HL-60/S4 (cell line): Measurements from ENCODE around the gene CRB1.
"Not testable (repeated sequence)": the region's sequence is repeated elsewhere in the genome, so short reads cannot be mapped to it uniquely, and the experiment has no call there.

Experiments used
- in situ Hi-C: fragments of 300-500 bp; cut with MboI; formaldehyde crosslinking; loops from 2 replicates; pipeline ENCODE4 v1.14.3; 2022; ENCODE audit warnings: low sequenced_read_pairs

Gene CRB1

DNA sequence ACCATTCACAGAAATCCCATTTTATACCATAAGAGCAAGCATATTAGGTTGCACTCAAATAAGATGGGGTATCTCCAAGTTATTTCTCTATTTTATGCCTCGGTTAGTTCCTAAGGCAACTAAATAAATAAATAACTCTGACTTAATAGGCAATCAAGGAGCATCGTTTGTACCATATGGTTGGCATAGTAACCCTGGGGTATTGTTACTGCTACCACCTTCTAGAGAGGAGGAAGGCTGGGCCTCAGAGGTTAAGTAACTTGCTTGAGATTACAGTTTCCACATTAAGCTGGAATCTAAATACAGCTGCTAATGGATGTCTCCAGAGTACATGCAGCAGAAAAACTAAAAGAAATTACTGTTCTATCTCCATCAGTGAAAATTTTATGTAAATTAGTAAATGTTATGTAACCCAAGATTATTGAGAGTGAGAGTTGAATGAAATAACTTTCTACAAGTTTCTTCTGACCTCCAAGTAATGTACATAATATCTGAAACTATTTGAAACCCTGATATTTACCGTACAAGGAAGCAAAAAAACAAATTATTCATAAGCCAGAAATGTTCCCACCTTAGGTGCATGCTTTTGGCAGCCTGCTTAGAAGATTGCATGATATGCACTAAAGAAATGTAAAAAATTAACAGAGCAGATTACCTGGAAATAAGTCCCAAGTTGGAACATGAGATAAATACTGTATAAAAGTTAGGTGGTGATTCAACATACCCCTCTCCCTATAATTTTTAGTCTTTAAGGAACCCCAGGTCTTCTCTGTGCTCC, 127.0 kb downstream of the CRB1 start:
- in situ Hi-C loops: no loop called here

DNA sequence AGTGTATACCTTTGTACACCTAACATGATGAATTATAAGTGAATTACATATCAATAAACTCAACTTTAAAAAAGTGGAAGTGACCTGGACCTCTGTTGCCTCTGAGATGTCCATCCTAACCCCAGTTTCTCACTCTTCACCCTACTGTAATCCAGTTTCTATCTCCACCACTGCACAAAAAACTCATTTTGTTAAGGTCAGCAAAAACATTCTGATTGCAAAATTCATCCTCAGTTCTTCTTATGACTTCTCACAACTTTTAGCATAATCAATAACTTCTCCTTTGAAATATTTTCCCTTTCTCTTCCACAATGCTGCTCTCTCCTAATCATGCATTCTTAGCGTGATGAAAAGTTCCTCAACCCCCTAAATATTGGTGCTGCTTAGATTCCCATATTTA, 129.8 kb downstream of the CRB1 start:
- in situ Hi-C loops: no loop called here

DNA sequence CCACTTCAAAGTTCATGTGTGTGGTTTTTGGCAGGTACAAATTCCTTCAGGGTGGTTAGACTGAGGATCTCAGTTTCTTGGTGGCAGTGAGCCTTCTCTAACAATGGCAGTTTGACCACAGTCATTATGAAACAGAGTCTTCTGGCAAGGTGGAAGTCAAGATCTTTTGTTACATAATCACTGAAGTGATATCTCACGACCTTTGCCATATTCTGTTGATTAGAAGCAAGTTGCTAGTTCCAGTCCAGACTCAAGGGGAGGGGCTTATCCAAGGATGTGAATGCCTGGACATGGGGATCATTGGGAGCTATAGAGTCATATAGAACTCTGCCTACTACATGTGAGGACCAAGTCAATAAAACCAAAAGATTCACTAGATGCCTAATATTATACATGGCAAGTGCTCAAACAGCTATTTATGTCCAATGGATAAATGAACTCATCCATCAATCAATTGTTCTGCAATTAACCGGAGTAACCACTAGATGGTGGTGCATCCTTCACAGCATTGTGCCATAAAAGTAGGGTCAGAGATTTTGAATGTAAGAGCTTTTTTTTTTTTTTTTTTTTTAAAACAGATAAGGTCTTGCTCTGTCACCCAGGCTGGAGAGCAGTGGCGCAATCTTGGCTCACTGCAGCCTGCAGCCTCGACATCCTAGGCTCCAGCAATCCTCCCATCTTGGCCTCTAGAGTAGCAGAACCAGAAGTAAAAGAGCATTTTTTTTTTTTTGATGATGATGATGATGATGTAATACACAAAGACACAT, 131.9 kb downstream of the CRB1 start:
- in situ Hi-C loops: no loop called here

DNA sequence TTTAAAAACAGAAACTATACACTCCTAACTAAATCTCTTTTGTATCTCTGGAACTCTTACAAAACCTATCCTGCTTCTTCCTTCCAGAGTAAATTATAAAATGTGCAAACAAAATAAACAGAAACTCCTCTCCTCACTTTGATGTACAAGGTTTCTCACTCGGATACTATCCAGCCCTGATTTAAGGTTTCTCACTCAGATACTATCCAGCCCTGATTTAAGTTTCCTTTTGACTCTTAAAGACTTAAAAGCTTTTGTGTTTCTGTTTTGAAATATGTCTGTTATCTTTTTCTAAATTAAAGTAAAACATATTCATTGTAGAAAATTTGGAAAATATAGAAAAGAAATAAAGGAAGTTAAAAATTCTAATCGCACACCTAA, 132.5 kb downstream of the CRB1 start:
- in situ Hi-C loops: no loop called here

DNA sequence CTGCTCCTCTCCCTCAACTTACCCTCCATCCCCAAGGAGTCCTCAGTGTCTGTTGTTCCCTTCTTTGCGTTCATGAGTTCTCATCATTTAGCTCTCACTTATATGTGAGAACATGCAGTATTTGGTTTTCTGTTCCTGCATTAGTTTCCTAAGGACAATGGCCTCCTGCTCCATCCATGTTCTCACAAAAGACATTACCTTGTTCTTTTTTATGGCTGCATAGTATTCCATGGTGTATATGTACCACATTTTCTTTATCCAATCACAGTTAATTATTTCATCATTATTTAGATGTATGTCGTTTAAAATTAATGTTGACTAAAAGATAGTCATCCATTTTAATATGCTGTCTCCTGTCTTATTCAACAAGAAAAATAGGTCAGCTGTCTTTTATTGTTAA, 134.1 kb downstream of the CRB1 start:
- in situ Hi-C loops: no loop called here

DNA sequence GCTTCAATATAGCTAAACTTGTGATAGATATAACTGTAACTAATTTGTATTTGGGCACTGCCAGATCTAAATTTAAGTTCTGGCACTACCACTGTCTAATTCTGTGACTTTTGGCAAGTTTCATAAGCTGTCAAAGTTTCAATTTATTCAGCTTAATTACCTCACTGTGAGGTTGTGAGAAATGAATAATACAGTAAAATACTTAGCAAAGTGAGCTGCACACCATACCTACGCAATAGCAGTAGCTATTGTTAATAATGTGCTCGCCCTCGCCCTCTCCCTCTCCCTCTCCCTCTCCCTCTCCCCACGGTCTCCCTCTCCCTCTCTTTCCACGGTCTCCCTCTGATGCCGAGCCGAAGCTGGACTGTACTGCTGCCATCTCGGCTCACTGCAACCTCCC, 136.7 kb downstream of the CRB1 start:
- in situ Hi-C loops: not testable (repeated sequence)

DNA sequence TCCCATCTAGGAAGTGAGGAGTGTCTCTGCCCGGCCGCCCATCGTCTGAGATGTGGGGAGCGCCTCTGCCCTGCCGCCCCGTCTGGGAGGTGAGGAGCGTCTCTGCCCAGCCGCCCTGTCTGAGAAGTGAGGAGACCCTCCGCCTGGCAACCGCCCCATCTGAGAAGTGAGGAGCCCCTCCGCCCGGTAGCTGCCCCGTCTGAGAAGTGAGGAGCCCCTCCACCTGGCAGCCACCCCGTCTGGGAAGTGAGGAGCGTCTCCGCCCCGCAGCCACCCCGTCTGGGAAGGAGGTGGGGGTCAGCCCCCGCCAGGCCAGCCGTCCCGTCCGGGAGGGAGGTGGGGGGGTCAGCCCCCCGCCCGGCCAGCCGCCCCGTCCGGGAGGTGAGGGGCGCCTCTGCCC, 137.6 kb downstream of the CRB1 start:
- in situ Hi-C loops: not testable (repeated sequence)

DNA sequence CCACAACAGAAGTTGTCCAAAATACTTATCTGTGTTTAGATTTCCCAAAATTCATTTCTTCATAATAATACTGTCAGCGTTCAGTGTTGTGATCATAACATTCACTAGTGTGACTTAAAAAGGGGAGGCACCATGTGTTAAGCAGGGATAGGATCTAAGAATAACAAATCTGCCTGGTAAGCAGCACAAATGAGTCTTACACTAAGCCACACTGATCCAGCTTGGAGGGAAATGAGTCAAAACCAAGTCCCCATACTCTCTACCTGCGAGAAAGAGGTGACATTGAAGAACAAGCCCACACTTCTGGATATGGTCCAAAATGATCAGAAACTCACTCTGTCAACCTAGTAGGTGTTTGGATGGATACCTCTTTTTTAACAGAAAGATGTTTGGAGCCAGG, 145.5 kb downstream of the CRB1 start:
- in situ Hi-C loops: no loop called here

DNA sequence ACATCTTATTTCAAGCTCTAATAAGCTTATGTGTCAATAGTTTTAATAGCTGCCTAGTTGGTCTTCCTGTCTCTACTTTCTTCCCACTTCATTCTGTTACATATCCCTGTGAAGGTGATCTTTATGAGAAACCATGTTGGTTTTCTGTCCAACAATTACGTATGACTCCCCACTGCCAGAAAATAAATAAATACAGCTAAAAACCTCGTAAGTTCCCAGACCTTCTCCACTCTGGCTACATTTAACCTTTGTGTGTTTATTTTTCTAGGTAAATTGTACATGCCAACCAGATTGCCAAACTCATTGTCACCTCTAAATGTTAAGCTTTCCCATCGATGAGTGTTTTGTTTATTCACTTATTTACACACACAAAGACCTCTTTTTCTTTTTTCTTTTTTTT, 147.2 kb downstream of the CRB1 start:
- in situ Hi-C loops: no loop called here

DNA sequence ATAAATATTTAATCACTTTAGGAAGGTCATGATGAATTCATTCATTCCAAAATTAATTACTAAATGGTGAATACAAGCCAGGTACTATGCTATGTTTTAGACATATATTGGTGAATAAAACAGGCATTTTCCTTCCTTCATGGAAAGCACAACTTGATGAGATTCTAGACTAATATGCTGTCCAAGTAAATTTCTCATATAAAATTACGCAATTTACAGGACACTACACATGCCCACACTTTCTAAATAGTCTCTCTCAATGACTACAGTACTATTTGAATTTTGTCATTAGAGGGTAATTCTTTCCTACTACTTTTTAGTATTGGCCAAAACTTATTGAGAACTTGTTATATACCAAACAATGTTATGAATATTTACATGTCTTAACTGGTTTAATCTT, 150.6 kb downstream of the CRB1 start:
- in situ Hi-C loops: no loop called here

DNA sequence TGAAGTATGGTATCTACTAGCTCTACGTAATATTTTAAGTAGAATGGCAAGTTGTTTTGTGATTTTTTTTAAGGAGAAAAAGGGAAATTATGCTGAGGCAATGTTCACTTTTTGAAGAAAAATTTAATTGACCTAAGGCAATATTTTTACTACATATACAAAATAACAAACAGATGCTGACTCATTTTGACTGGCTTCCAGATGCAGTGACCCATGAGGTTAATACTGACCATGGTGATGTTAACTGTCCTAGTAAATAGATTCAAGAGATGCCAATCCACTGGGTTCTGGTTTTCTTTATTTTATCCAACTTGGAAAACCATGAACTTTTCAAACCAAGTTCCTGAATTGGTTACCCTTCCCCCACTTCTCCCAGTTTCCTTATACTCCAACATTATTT, 154.9 kb downstream of the CRB1 start:
- in situ Hi-C loops: no loop called here

DNA sequence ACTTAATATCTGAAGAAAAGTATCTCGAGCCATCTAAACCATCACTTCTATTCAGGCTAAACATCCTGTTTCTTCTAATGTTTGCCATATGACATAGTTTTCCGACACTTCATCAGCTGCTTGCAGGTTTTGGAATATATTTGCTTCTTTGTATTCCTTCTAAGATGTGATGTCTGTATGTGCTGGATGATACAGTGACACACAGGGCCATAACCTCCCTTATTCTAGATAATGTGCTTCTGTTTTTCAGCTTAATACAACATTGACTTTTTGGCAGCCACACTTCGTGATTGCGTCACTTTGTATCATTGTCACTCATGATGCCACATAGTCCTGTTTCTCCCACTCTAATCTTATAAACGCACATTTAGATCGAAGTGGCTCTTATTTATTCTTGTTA, 156.3 kb downstream of the CRB1 start:
- in situ Hi-C loops: no loop called here

DNA sequence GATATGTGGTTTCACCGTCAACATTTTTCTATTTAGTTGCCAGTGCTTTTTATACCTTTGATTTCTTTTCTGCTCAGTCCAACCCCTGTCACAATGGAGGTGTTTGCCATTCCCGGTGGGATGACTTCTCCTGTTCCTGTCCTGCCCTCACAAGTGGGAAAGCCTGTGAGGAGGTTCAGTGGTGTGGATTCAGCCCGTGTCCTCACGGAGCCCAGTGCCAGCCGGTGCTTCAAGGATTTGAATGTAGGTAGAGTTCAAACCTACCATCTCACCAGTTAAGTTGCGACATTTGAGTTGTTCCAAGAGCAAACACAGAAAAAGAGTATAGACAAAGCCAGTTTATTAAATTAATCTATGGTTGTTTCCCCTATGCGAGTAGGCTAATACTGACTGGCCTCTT, 161.3 kb downstream of the CRB1 start:
- in situ Hi-C loops: no loop called here

DNA sequence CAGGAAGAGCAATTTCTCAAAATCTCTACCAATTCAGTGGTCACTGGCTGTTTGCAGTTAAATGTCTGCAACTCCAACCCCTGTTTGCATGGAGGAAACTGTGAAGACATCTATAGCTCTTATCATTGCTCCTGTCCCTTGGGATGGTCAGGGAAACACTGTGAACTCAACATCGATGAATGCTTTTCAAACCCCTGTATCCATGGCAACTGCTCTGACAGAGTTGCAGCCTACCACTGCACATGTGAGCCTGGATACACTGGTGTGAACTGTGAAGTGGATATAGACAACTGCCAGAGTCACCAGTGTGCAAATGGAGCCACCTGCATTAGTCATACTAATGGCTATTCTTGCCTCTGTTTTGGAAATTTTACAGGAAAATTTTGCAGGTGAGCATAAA, 167.2 kb downstream of the CRB1 start:
- in situ Hi-C loops: no loop called here

DNA sequence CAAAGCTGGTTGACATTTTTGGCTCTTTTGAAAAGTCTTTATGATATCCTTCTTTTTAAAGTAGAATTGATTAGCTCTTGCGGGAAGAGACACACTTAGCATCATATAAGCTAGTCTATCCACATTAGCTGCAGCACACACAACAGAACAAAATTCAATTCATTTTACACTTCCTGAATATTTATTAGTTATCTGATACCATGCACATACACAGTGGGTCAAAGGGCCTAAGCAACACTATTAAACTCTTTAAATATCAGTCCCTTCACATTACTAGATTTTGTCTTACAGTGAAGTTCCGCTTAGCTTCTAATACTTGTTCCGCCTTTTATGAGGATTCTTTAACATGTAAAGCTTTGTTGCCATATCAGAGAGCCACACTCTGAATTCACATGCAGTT, 169.5 kb downstream of the CRB1 start:
- in situ Hi-C loops: no loop called here

DNA sequence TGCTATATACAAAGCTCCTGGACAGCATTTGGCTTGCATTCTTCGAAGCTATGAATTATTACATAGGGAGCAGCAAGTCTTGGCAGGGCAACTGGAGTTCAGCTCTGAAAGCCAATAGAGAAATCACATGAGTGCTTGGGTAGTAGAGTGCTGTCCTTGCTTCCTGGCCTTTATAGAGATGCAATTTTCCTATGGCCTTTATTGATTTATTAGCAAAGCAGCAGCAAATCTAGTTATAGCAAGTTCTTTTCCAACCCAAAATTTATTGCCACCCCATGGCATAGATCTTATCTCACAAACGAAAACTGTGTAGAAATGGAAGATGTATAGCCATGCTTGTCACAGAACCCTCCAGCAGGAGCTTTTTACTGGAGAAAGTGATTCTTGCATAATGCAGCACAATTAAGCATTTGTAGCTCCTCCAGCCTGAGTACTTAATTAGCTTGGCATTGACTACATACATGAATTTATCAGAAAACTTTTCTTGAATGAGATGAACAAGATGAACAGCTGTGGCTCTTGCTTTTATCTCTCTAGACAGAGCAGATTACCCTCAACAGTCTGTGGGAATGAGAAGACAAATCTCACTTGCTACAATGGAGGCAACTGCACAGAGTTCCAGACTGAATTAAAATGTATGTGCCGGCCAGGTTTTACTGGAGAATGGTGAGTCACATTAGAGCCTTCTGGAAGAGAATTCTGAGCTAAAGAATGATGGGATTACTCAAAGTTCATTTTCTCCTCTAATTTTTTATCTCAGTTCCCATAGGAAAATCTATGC, 170.1 kb downstream of the CRB1 start:
- in situ Hi-C loops: no loop called here

DNA sequence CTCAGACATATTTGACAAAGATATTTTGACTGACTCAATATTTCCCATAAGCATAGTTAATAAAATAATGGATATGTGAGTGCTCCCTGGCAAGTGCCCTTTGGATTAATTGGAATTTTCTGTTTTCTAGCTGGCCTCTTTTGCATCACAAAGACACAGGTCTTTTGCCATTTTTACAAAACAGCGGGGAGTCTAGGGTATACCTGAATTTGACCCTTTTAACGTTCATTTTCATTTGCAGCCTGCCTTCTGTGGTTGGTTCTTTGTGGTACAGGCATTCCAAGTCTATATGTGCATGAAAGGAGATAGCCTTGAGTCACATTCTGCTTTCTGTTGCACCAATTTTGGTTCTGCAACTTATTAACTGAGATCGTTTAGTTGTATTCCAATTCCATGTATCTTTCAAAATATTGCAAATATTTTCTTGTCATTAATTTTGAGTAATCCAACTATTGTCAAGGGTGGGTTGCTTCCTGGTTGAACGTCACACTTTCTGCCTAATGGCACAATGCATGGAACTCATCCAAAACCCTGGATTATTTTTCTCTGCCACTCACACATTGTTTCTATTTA, 171.7 kb downstream of the CRB1 start:
- in situ Hi-C loops: no loop called here

DNA sequence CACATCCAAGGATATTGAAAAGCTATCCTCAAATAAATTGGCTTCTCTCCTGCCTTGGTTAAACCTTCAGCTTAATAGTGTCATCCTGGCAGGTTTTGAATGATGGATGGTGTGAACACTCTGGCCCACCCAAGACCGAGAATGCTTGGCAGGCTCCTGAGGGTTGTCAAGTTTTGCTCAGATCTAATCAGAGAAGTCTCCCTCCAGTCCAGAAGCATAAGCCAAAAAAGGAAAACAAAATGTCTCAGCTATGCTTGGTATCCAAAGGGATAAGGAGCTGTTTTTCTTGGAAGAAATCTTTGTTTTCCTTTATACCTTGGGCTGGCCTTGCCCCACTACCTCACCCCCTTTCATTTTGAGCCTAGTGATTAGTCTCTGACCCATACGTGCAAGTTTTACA, 172.7 kb downstream of the CRB1 start:
- in situ Hi-C loops: no loop called here

DNA sequence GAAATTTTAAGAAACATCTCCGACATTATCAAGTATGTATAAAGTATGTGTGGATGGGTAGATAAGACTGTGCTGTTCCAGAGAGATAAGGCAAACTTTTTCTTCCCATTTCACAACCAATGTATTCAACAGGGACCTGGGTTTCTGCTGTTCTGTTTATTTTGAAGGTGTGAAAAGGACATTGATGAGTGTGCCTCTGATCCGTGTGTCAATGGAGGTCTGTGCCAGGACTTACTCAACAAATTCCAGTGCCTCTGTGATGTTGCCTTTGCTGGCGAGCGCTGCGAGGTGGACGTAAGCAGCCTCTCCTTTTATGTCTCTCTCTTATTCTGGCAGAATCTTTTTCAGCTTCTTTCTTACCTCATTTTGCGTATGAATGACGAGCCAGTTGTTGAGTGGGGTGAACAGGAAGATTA, 174.0 kb downstream of the CRB1 start:
- in situ Hi-C loops: no loop called here

DNA sequence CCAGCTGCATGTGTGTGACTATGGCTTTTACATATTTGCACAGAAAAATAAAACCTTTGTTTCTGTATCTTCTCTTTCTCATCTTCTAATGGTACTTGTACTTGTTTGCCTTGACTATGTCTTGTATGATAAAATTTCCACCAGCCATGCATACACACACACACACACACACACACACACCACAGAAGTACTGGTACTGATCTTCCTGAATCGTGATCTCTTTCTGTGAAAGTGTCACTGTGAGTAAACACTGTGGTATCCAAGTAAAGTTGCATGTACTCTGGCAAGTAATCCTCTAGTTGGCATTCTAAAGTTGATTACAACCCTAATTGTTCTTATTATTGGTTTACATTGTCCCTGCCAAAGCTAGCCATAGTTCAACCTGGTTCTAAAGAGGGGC, 176.7 kb downstream of the CRB1 start:
- in situ Hi-C loops: no loop called here

DNA sequence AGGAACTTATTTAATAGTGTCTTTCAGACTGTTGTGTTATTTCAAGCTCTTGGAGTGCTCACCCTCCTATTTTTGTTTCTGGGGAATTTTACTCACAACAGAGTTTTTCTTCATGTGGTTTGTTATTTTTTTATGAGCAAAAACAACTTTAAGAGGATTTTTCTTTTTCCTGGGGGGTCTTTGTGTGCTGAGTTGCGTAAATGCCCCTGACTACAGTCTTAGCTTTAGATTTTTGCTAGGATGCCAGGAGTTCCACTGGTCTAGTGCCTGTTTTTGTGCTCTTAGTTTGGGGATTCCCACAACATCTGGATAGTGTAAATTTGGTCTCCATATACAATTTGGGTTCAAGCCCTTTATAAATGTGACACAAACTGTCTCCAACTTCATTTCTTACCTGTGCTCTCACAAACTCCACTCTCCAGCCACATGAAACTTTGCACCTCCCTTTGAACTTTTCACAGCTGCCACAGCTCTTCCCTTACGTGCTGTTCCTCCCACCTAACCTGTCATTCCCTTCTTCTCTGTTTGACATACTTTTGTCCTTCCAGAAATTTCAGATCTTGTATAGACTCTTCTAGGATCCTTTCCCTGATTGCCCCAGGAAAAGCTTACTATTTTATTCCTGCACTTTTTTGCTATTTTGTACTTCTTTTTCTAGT, 180.2 kb downstream of the CRB1 start:
- in situ Hi-C loops: no loop called here
